Endothelial cell of umbilical vein (primary cell): ENCODE measurements around the gene KIRREL2.

Experiments used
- CTCF ChIP-seq, 2 donors: IDR thresholded peaks; 1 replicate in 1 of 2; 2 replicates in 1 of 2; pipeline ENCODE4 v1.5.1; 2011; ENCODE audit warnings: low read length in 2 of 2, mild to moderate bottlenecking in 2 of 2, moderate library complexity in 2 of 2, control low read depth in 1 of 2, inconsistent platforms in 1 of 2, low read depth in 1 of 2; ENCODE audit not compliant: insufficient read depth in 1 of 2; ENCODE audit errors: extremely low read depth in 1 of 2
- EZH2 ChIP-seq: IDR thresholded peaks from 2 replicates; pipeline ENCODE4 v1.6.1; 2012; ENCODE audit warnings: borderline replicate concordance, low read depth, mild to moderate bottlenecking, moderate library complexity, low read length, inconsistent platforms; ENCODE audit not compliant: severe bottlenecking
- JUN ChIP-seq: IDR thresholded peaks from 2 replicates; pipeline ENCODE4 v1.6.1; 2011; ENCODE audit warnings: borderline replicate concordance, low read depth; ENCODE audit not compliant: insufficient read length, insufficient read depth
- MYC ChIP-seq: IDR thresholded peaks from one replicate; pipeline ENCODE4 v1.6.1; 2011; ENCODE audit warnings: mild to moderate bottlenecking, low read depth, low read length
- POLR2A ChIP-seq: IDR thresholded peaks from 2 replicates; pipeline ENCODE4 v1.6.1; 2012; ENCODE audit warnings: low read depth, mild to moderate bottlenecking, control low read depth, low read length
- POLR2AphosphoS5 ChIP-seq: IDR thresholded peaks from 2 replicates; pipeline ENCODE4 v1.6.1; 2012; ENCODE audit warnings: low read depth, mild to moderate bottlenecking, control low read depth, low read length, moderate library complexity; ENCODE audit not compliant: insufficient read depth

GRCh38 chr19:35888398-35888797 is 31.7 kb downstream of the KIRREL2 start:
- TF ChIP-seq EZH2 (no peak), POLR2AphosphoS5 (no peak), JUN (no peak), POLR2A (no peak), CTCF (IDR thresholded peaks at IDR 0.05; ENCODE audit: extremely low read depth in 1 of 2, insufficient read depth in 1 of 2, low read depth in 1 of 2, low read length in 2 of 2) (no peak), MYC (no peak)
